ENCODE measurements around the gene TNNI2. TPM values are rescaled to one million over a fixed set of nuclear protein-coding genes. Genes with fewer than 3 reads are reported as not detected.
A peak's percentile ranks its signal among the peaks of the same experiment; 100 is the strongest.

Gene TNNI2
- total and polyA plus RNA-seq, 2 donors (not counting 1 experiment from before 2014, with no cell fraction given) = 2.9 to 12.9 TPM

GRCh38 chr11:1880746-1881441 lies 42.1 kb downstream of the TNNI2 start:
- peak overlapping the region; percentile 61 for H3K4me2 ChIP-seq (replicated peaks; ENCODE audit: low read depth, low read length, poor library complexity, severe bottlenecking)
- 77% methylated on average over 9 of the region's 9 CpGs for WGBS (ENCODE audit: insufficient coverage)
- CTCF ChIA-PET = interaction anchor here (0.8 to 3.3 kb wide), 10 partner anchors 9 to 270 kb away, joined by 3 to 104 read pairs (median 7); partner anchors contain the start of genes H19, LSP1 and TNNI2
- no peaks in the 10 kb centered on the region for H3K27me3 Mint-ChIP-seq
- no peak overlapping the region for H3K9ac ChIP-seq (ENCODE audit: low read length)
- intact Hi-C loops (cut with micrococcal nuclease) = loop anchor here (2.0 to 5.0 kb wide), 3 partner anchors 28 to 271 kb away; partner anchors contain the start of genes LSP1 and TNNT3
- peak overlapping the region; percentile 15 to 72 for H3K27ac ChIP-seq (ENCODE audit: low read length in 2 of 2)
- POLR2A ChIA-PET = interaction anchor here (2.8 kb wide), 1 partner anchor 42 kb away, joined by 9 read pairs; the partner anchor contains the start of gene TNNI2
- no peaks in the 10 kb centered on the region for H3K9me3 ChIP-seq (ENCODE audit: control extremely low read depth in 1 of 3, control insufficient read depth in 2 of 3, insufficient read depth in 1 of 3, low read length in 2 of 3)
- no peak overlapping the region for H2AFZ ChIP-seq (ENCODE audit: insufficient read depth, low read depth, low read length, poor library complexity, severe bottlenecking)
- ATAC-seq (ENCODE audit: low read depth) (no peak), DNase-seq (peak; percentile 48)
- peaks cover 36 to 59% of the 10 kb centered on the region in 2 donors for H3K4me1 ChIP-seq (ENCODE audit: control insufficient read depth in 2 of 2, insufficient read depth in 2 of 2, low read length in 2 of 2)
- H4K20me1 ChIP-seq (ENCODE audit: control insufficient read depth, insufficient read depth, low read length, poor library complexity, severe bottlenecking) = peaks cover 100% of the 10 kb centered on the region
- peaks cover 49% of the 10 kb centered on the region for H3K4me1 Mint-ChIP-seq
- TF ChIP-seq, protein P1, sequence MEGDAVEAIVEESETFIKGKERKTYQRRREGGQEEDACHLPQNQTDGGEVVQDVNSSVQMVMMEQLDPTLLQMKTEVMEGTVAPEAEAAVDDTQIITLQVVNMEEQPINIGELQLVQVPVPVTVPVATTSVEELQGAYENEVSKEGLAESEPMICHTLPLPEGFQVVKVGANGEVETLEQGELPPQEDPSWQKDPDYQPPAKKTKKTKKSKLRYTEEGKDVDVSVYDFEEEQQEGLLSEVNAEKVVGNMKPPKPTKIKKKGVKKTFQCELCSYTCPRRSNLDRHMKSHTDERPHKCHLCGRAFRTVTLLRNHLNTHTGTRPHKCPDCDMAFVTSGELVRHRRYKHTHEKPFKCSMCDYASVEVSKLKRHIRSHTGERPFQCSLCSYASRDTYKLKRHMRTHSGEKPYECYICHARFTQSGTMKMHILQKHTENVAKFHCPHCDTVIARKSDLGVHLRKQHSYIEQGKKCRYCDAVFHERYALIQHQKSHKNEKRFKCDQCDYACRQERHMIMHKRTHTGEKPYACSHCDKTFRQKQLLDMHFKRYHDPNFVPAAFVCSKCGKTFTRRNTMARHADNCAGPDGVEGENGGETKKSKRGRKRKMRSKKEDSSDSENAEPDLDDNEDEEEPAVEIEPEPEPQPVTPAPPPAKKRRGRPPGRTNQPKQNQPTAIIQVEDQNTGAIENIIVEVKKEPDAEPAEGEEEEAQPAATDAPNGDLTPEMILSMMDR (IDR thresholded peaks at IDR 0.05) = no peak
- TF ChIP-seq EZH2 (IDR thresholded peaks at IDR 0.05; ENCODE audit: borderline replicate concordance, insufficient read depth, low read depth, low read length, poor library complexity, severe bottlenecking) = no peak
- H3K9me3 Mint-ChIP-seq (ENCODE audit: insufficient read depth) = no peaks in the 10 kb centered on the region
- no peak overlapping the region for H3K4me3 ChIP-seq (ENCODE audit: control extremely low read depth in 1 of 5, extremely low read depth in 1 of 5, insufficient read depth in 1 of 5, low read depth in 2 of 5, low read length in 4 of 5)
- peaks cover 11 to 54% of the 10 kb centered on the region in 2 experiments for H3K36me3 ChIP-seq (replicated peaks in 1 of 2; ENCODE audit: control extremely low read depth in 1 of 2, control insufficient read depth in 1 of 2, extremely low read depth in 1 of 2, insufficient read depth in 2 of 2, low read length in 1 of 2)
- no peaks in the 10 kb centered on the region for H3K27me3 ChIP-seq (replicated peaks in 1 of 4; ENCODE audit: control extremely low read depth in 1 of 4, control insufficient read depth in 3 of 4, insufficient read depth in 4 of 4, low read length in 3 of 4)
- peak overlapping the region; percentile 53 for H3K27ac Mint-ChIP-seq
- no peak overlapping the region for H3K4me3 Mint-ChIP-seq
- peaks cover 44% of the 10 kb centered on the region for H3K79me2 ChIP-seq (ENCODE audit: control insufficient read depth, insufficient read depth, low read length)
